Large intestine (tissue), 3 donors: ENCODE data around the gene BARX2. TPM values are rescaled to one million over a fixed set of nuclear protein-coding genes. Genes with fewer than 3 reads are reported as not detected.

ENCODE experiments used
- DNase-seq, 2 donors: peaks; one replicate each; pipeline versions ENCODE4 v3.0.0 to v3.0.0-alpha.2; 2013
- H3K27ac ChIP-seq: one replicate; pipeline ENCODE4 v1.5.1; 2013; ENCODE audit warnings: low read length
- H3K27me3 ChIP-seq: 2 replicates; pipeline ENCODE4 v1.6.1; 2013; ENCODE audit warnings: low read length; ENCODE audit not compliant: control insufficient read depth, insufficient read depth
- H3K36me3 ChIP-seq: 2 replicates; pipeline ENCODE4 v1.6.1; 2013; ENCODE audit warnings: low read length; ENCODE audit not compliant: control insufficient read depth, insufficient read depth
- H3K4me1 ChIP-seq: one replicate; pipeline ENCODE4 v1.6.1; 2013; ENCODE audit warnings: low read length; ENCODE audit not compliant: control insufficient read depth, insufficient read depth
- H3K4me3 ChIP-seq: one replicate; pipeline ENCODE4 v1.5.1; 2013; ENCODE audit warnings: low read length
- H3K9me3 ChIP-seq: one replicate; pipeline ENCODE4 v1.6.1; 2013; ENCODE audit warnings: mild to moderate bottlenecking, low read depth, low read length, moderate library complexity; ENCODE audit not compliant: control insufficient read depth
- WGBS: methylation state at CpG from one replicate; pipeline ENCODE4 v1.1.5; 2013; ENCODE audit warnings: low lambda C conversion rate; ENCODE audit not compliant: insufficient coverage; 5-methylcytosine and 5-hydroxymethylcytosine counted together
- polyA plus RNA-seq: library from polyadenylated mRNA; unstranded; fragments of 120-200 nt; gene quantifications from one replicate; pipeline ENCODE4 v1.2.1, GENCODE V29; 2013

The BARX2 gene
- polyA plus RNA-seq, 1 donor, result 3.5 TPM

DNA sequence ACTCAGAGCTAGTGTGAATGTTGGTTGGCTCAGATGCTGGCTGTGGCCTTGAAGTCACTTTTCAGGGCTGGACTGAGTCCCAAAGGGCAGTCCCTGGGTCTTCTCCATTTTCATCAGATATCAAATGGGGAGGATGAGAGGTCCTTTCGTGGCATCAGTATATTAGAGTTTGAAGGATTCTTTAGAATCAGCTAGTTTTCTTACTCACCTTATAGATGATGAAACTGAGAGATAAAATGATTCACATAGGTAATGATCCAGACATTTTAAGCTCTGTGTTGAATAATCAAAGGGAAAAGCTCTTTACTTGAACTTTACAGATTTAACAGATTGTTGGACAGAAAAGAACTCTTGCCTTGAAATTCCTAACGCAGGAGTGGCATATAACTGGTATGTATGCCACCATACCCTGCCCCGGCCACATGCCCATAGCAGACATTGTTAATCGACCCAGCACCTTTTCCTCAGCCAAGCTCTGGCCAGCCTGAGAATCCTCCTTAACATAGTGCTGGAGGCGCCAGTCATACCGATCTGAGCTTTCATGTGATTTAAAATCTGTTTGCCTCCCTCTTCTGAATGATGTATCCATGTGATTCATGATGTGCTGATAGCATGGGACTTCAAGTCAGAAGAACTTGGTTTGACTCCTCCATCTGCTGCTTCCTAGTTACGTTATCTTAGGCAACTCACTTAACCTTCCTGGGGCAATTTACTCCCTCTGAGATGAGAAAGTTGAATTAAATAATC lies 60.0 kb downstream of the BARX2 start:
- H3K4me3 ChIP-seq, result no peak overlapping the region
- H3K4me1 ChIP-seq, result peaks cover 9% of the 10 kb centered on the region
- peak overlapping the region; percentile 12 for H3K27ac ChIP-seq
- H3K27me3 ChIP-seq, result no peaks in the 10 kb centered on the region
- 90% methylated on average over 3 of the region's 7 CpGs for WGBS
- no peak for DNase-seq
- no peaks in the 10 kb centered on the region for H3K36me3 ChIP-seq
- H3K9me3 ChIP-seq, result peaks cover 4% of the 10 kb centered on the region

DNA sequence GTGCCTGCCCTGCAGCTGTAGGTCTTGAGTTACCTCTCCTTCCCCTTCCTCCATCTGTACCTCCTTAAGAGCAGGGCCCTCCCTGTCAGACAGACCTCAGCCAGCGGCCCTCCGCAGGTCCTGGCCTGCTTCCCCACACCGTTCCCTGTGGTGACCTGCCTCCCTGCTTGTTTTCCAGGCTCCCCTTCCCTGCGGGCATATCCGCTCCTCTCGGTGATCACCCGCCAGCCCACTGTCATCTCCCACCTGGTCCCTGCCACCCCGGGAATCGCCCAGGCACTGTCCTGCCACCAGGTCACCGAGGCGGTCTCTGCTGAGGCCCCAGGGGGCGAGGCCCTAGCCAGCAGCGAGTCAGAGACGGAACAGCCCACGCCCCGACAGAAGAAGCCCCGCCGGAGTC lies 60.9 kb downstream of the BARX2 start:
- H3K36me3 ChIP-seq, result no peaks in the 10 kb centered on the region
- no peaks in the 10 kb centered on the region for H3K9me3 ChIP-seq
- peaks cover 9% of the 10 kb centered on the region for H3K4me1 ChIP-seq
- no peak overlapping the region for H3K4me3 ChIP-seq
- WGBS, result no CpG with 5 or more reads among the region's 18 CpGs
- no peaks in the 10 kb centered on the region for H3K27me3 ChIP-seq
- H3K27ac ChIP-seq, result no peak overlapping the region
- no peak for DNase-seq

DNA sequence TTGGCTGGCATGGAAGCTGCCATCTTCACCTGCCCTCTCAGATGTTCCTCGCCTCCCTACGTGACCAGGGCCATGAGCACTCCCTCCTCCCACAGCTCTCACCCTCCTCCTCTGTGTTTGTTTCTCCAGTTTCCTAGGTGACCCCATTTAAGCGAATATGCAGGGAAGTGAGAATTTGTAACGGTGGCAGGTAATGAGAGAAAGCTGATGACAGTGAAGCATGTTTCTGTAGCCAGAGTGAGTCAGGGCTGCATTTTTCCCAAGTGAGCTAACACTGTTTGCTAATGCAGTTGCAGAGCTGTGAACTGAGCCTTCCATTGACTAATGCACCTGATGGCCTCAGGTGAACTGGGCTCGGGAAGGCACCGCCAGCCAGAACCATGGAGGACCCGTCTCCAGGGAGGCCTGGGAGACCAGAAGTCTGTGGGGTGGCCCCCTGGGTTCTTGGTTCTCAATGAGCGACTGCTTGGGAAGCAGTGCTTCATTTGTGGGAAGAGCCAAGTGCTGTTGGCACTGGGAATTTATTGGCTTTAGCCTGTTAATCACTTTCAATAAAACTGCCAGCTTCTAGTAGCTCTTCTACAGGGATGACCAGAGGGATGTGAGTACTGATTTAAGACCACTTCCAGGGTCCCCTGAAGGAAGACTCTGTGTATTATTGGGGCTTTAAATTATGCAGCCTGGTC lies 64.5 kb downstream of the BARX2 start:
- Histone ChIP-seq H3K4me3 (no peak overlapping the region), H3K36me3 (peaks cover 2% of the 10 kb centered on the region), H3K27me3 (no peaks in the 10 kb centered on the region), H3K9me3 (no peaks in the 10 kb centered on the region), H3K27ac (no peak overlapping the region), H3K4me1 (peaks cover 3% of the 10 kb centered on the region)
- WGBS, result no CpG with 5 or more reads among the region's 8 CpGs
- no peak for DNase-seq

DNA sequence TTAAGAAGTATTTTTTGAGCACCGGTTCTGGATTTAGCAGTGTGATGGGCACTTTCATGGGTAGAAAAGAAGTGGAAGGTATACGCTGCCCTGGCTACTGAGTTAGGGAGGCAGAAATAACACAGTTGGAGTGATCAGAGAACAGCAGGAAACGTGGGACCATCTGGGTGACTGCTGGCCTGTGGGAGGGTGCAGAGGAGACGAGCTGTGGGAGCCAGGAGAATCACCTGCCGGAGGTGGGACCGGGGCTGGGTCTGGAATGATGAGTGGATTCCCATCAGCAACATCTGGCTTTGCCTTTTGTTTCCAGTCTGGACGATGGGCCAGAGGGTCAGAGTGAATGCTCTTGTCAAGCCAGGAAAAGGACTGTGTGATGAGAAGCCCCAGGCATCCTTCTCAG lies 66.5 kb downstream of the BARX2 start:
- DNase-seq, result no peak
- H3K27me3 ChIP-seq, result no peaks in the 10 kb centered on the region
- no peak overlapping the region for H3K4me3 ChIP-seq
- H3K9me3 ChIP-seq, result no peaks in the 10 kb centered on the region
- no peak overlapping the region for H3K27ac ChIP-seq
- 100% methylated on average over 1 of the region's 7 CpGs for WGBS
- peaks cover 2% of the 10 kb centered on the region for H3K36me3 ChIP-seq
- H3K4me1 ChIP-seq, result no peaks in the 10 kb centered on the region

DNA sequence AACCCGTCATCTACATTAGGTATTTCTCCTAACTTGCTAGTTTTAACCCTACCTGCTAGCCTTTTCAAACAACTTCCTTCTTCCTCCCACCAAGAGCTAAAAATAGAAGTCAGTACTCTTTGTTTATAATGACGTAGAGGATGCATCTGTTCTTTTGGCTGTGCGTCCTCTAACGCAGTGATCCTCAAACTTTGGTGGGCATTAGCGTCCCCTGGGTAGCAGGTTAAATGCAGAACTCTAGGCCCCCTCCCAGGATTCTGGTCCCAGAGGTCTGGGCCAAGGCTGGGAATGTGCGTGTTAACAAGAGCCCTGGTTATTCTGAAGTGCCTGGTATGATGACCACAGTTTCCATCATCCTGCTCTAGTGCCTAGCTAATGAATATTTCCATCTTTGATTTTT lies 67.6 kb downstream of the BARX2 start:
- peaks cover 2% of the 10 kb centered on the region for H3K36me3 ChIP-seq
- no peaks in the 10 kb centered on the region for H3K9me3 ChIP-seq
- H3K4me3 ChIP-seq, result no peak overlapping the region
- H3K4me1 ChIP-seq, result no peaks in the 10 kb centered on the region
- WGBS, result no CpG with 5 or more reads among the region's 6 CpGs
- no peak for DNase-seq
- no peak overlapping the region for H3K27ac ChIP-seq
- no peaks in the 10 kb centered on the region for H3K27me3 ChIP-seq

DNA sequence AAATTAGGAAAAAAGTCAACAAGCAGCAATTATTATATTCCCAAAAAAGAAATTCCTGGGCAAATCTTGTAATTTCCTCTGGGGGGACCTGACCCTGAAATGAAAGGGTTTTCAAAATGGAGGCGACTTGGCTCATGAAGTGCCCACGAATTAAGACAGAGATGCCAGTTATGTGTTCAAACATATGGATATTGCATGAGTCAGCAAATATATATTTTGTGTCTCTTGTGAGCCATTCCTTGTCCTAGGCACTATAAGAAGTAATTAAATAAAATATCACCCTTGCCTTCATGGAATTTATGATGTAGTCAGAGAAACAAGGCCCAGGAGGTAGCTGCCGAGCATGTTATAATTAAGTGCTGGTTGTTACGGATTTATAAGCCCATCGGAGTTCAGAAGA lies 68.6 kb downstream of the BARX2 start:
- no peak for DNase-seq
- Histone ChIP-seq H3K27me3 (no peaks in the 10 kb centered on the region), H3K36me3 (peaks cover 2% of the 10 kb centered on the region), H3K27ac (no peak overlapping the region), H3K4me1 (no peaks in the 10 kb centered on the region), H3K9me3 (no peaks in the 10 kb centered on the region), H3K4me3 (no peak overlapping the region)
- WGBS, result no CpG with 5 or more reads among the region's 5 CpGs

DNA sequence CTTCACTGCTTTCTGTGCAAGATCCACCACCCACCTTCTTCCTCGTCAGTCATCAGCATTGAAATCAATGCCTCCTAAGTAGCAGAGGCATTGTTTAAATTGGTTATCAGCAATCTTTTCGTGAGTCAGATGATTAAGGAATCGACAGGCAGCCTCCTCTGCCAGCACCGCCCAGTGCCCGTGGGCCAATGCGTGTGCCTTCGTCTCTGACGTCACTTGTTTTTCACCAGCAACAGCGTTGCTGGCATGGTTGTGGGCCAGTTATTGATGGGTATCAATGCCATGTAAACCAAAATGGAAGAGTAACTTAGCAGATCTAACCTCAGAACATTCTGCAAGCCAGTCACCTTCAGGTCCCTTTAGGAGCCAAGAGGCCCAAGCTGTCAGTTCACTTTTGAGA lies 69.6 kb downstream of the BARX2 start:
- no peaks in the 10 kb centered on the region for H3K9me3 ChIP-seq
- no peaks in the 10 kb centered on the region for H3K27me3 ChIP-seq
- H3K36me3 ChIP-seq, result peaks cover 2% of the 10 kb centered on the region
- H3K4me3 ChIP-seq, result no peak overlapping the region
- H3K4me1 ChIP-seq, result no peaks in the 10 kb centered on the region
- no peak for DNase-seq
- no CpG with 5 or more reads among the region's 9 CpGs for WGBS
- no peak overlapping the region for H3K27ac ChIP-seq

DNA sequence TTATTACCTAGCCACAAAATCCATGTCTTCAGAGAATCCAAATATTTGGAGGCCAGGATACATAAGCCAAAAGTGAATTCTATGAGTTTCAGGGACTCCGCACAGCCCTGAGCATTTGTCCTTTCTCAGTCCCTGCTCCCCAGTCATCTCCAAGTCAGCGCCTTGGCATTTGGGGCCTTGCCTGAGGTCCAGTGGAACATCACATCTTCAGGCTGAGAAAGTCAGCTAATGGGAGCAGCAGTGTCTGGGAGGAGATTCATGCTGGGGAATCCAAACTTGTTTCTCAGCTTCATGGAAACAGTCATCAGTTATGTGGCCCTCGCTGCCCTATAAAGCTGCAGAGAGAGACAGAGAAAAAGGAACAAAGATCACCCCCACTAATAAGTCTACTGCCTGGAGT lies 70.9 kb downstream of the BARX2 start:
- Histone ChIP-seq H3K36me3 (peaks cover 2% of the 10 kb centered on the region), H3K27ac (no peak overlapping the region), H3K9me3 (no peaks in the 10 kb centered on the region), H3K4me1 (no peaks in the 10 kb centered on the region), H3K27me3 (no peaks in the 10 kb centered on the region), H3K4me3 (no peak overlapping the region)
- peak in 1 of 2 donors; percentile 39 for DNase-seq
- no CpG with 5 or more reads among the region's 3 CpGs for WGBS

DNA sequence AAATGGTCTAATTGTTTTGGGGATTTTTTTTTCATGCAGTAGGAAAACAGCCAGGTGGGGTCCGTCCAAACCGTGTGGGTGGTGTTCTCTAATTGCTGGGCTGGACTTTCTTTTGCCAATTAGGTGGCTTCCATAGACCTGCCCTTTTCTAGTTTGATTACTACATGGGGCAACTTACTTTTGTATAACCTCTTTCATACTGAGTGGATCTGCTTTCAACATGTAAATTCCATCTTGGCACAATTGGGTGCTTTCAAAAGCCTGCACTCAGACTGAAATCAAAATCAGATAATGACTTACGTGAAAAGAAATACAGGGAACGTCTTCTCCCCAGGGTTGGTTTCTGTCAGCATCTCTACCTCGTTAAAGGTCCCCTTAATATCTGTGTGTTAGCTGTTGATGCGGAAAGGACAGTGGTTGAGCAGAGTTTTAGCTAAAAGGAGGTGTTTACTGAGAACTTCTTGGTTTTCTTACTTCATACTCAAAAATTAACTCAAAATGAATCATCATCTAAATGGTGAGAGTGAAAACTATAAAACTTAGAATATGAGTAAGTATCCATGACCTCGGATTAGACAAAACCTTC lies 72.1 kb downstream of the BARX2 start:
- H3K9me3 ChIP-seq, result no peaks in the 10 kb centered on the region
- H3K4me1 ChIP-seq, result no peaks in the 10 kb centered on the region
- no peak overlapping the region for H3K27ac ChIP-seq
- H3K36me3 ChIP-seq, result no peaks in the 10 kb centered on the region
- 67% methylated on average over 1 of the region's 7 CpGs for WGBS
- no peak overlapping the region for H3K4me3 ChIP-seq
- no peaks in the 10 kb centered on the region for H3K27me3 ChIP-seq
- DNase-seq, result no peak

DNA sequence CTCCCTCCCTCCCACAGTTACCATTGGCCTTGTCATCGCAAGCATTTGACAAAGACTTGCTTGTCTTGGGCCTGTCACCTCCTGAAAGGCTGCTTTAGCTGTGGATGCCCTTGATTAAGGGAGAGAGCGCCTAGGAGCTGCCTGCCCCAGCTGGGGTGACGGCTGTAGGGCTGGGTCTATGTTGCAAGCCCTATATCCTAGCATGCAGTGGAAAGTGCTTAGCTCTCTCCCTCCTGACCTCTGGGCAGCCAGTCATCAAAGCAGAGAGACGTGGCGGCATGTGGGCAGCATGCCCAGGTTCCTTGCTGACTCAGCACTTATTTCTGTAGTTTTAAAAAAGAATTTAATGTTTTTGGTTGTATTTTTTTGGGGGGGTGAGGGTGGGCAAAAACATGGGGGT lies 75.9 kb downstream of the BARX2 start:
- no peak overlapping the region for H3K27ac ChIP-seq
- no peaks in the 10 kb centered on the region for H3K4me1 ChIP-seq
- H3K36me3 ChIP-seq, result no peaks in the 10 kb centered on the region
- no peak overlapping the region for H3K4me3 ChIP-seq
- no CpG with 5 or more reads among the region's 5 CpGs for WGBS
- no peaks in the 10 kb centered on the region for H3K27me3 ChIP-seq
- DNase-seq, result no peak
- H3K9me3 ChIP-seq, result no peaks in the 10 kb centered on the region
